Left lung (tissue), 10 donors: ENCODE results near the gene WDR18. TPM values are rescaled to one million over a fixed set of nuclear protein-coding genes. Genes with fewer than 3 reads are reported as not detected.

Source experiments
- ATAC-seq: fragments of 200-7000 bp; cut with Tn5 transposase; one replicate; pipeline ENCODE4 v1.9.1; 2020; ENCODE audit warnings: moderate library complexity
- DNase-seq, 4 donors: peaks; one replicate each; pipeline ENCODE4 v3.0.0-alpha.2; 2013 to 2020
- H3K27ac ChIP-seq, 2 donors: fragments of 200-600 bp; sonication (generic) in 1 of 2; one replicate each; pipeline versions ENCODE4 v1.5.0 to v1.8.0; 2020 to 2021
- H3K27me3 ChIP-seq, 2 donors: fragments of 200-600 bp; sonication (generic) in 1 of 2; one replicate each; pipeline versions ENCODE4 v1.5.0 to v1.8.0; 2020 to 2021
- H3K36me3 ChIP-seq, 2 donors: fragments of 200-600 bp; sonication (generic) in 1 of 2; one replicate each; pipeline versions ENCODE4 v1.5.0 to v1.8.0; 2020 to 2021
- H3K4me1 ChIP-seq, 2 donors: fragments of 200-600 bp; one replicate each; pipeline ENCODE4 v1.8.0; 2021
- H3K4me3 ChIP-seq, 2 donors: fragments of 200-600 bp; sonication (generic) in 1 of 2; one replicate each; pipeline versions ENCODE4 v1.5.0 to v1.8.0; 2020 to 2021; ENCODE audit warnings: mild to moderate bottlenecking in 1 of 2
- H3K9me3 ChIP-seq, 2 donors: fragments of 200-600 bp; sonication (generic) in 1 of 2; one replicate each; pipeline versions ENCODE4 v1.5.0 to v1.8.0; 2020 to 2021
- intact Hi-C, 2 donors: fragments of 100-400 bp; cut with DNase I; formaldehyde crosslinking; loops; one replicate each; pipeline versions ENCODE4 v1.11.2 to v1.14.2; 2022
- polyA plus RNA-seq, 6 donors: library from polyadenylated mRNA; unstranded; fragments of 120-200 nt; gene quantifications; one replicate each; pipeline ENCODE4 v1.2.1, GENCODE V29; 2013; ENCODE audit not compliant: insufficient read length in 6 of 6
- total RNA-seq, 2 donors: library from RNA; stranded (reverse); fragmentation: NEBNext Ultra II Directional; extraction: Animal tissue kit (Norgen Biotek cat#: 25700); gene quantifications; one replicate each; pipeline ENCODE4 v1.2.1, GENCODE V29; 2021
- TF ChIP-seq, protein P1 (sequence below), 2 donors: fragments of 200-600 bp; sonication (generic) in 1 of 2; IDR thresholded peaks; one replicate each; pipeline versions ENCODE4 v1.5.0 to v1.8.0; 2021; ENCODE audit warnings: antibody characterized with exemption in 2 of 2
- donor health status: DM: no; HTN: yes; CAD: no.
- donor health status: DM: no; HTN: no; CAD: no.

WDR18 gene
- total and polyA plus RNA-seq, 8 donors = 26.6 to 40.7 (median 35.4) TPM

DNA sequence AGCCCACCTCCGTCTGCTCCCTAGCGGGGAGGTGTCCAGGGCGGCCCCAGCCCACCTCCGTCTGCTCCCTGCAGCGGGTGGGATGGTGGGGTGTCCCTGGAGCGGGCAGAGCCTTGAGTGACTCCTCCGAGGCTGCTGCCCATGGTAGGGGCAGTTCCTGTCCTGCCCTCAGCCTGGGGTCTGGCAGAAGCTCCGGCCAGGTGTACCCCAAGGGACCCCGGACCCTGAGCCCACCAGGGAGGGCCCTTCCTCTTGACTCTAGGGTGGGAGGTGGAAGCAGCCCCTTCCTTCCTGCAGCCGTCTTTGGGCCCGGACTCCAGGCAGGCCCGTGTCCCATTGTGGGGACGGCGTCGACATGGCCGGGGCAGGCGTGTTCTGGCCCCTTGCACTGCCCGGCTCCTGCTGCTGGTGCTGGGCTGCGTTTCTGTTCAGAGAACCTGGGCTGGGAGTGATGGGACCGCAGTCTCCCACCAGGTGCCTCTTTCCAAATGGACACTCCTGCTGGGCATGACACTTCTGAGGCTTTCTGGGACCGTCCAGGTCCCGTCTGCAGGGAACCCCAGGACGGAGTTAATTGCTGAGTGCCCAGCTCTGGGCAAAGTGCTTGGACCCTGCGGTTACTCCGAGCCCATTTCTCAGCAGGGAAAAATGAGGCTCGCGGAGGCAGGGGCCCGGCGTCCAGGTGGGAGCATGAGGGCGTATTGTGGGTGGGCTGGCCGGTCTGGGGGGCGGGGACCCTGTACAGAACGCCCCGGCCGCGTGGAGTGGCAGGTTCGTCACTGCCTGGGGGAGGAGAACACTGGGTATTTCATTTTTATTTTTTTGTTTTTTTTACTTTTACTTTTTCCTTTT, 38.5 kb upstream of the WDR18 start:
- peaks cover 8 to 37% of the 10 kb centered on the region in 2 donors for H3K4me1 ChIP-seq
- no peak overlapping the region for H3K27ac ChIP-seq

DNA sequence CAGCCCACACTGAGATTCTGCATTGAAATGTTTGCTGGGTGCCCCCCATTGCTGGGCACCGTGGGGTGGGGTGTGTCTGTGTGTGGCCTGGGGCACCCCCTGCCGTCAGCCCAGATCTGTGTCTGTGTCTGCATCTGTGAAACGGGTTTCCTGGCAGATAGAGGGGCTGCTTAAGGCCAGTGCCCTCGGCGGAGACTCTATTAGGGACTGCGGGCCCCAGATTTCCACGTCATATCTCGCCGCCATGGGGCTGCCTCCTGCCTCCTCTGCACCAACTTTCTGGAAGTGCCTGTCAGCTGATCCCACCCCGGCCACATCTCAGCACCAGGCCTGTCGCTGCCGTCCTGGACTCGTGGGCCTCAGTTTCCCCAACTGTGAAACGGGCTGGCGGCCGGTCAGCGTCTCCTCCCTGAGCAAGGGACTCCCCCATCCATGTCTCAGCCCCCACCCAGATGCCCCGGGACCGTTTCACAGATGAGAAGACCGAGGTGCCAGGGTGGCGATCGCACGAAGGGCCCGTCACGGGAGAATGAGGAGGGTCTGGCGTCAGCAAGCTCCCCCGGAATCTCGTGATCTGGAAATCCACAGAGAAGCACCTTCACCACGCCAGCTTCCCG, 36.9 kb upstream of the WDR18 start:
- Histone ChIP-seq H3K9me3 (no peaks in the 10 kb centered on the region), H3K27ac (peak overlapping the region in 1 of 2 donors; percentile 33), H3K27me3 (no peaks in the 10 kb centered on the region), H3K4me3 (no peak overlapping the region), H3K36me3 (peaks cover 0 to 12% of the 10 kb centered on the region in 2 donors), H3K4me1 (peaks cover 0 to 31% of the 10 kb centered on the region in 2 donors)
- intact Hi-C loops = no loop called here
- ATAC-seq (no peak), DNase-seq (no peak)
- TF ChIP-seq, protein P1, sequence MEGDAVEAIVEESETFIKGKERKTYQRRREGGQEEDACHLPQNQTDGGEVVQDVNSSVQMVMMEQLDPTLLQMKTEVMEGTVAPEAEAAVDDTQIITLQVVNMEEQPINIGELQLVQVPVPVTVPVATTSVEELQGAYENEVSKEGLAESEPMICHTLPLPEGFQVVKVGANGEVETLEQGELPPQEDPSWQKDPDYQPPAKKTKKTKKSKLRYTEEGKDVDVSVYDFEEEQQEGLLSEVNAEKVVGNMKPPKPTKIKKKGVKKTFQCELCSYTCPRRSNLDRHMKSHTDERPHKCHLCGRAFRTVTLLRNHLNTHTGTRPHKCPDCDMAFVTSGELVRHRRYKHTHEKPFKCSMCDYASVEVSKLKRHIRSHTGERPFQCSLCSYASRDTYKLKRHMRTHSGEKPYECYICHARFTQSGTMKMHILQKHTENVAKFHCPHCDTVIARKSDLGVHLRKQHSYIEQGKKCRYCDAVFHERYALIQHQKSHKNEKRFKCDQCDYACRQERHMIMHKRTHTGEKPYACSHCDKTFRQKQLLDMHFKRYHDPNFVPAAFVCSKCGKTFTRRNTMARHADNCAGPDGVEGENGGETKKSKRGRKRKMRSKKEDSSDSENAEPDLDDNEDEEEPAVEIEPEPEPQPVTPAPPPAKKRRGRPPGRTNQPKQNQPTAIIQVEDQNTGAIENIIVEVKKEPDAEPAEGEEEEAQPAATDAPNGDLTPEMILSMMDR (IDR thresholded peaks at IDR 0.05) = no peak

More for the DNA sequence above, 38.5 kb upstream of the WDR18 start:
- Histone ChIP-seq H3K9me3 (no peaks in the 10 kb centered on the region), H3K36me3 (peaks cover 0 to 13% of the 10 kb centered on the region in 2 donors), H3K4me3 (no peak overlapping the region), H3K27me3 (no peaks in the 10 kb centered on the region)
- DNase-seq (no peak), ATAC-seq (no peak)
- intact Hi-C loops = no loop called here
- TF ChIP-seq, protein P1 (IDR thresholded peaks at IDR 0.05) = no peak

DNA sequence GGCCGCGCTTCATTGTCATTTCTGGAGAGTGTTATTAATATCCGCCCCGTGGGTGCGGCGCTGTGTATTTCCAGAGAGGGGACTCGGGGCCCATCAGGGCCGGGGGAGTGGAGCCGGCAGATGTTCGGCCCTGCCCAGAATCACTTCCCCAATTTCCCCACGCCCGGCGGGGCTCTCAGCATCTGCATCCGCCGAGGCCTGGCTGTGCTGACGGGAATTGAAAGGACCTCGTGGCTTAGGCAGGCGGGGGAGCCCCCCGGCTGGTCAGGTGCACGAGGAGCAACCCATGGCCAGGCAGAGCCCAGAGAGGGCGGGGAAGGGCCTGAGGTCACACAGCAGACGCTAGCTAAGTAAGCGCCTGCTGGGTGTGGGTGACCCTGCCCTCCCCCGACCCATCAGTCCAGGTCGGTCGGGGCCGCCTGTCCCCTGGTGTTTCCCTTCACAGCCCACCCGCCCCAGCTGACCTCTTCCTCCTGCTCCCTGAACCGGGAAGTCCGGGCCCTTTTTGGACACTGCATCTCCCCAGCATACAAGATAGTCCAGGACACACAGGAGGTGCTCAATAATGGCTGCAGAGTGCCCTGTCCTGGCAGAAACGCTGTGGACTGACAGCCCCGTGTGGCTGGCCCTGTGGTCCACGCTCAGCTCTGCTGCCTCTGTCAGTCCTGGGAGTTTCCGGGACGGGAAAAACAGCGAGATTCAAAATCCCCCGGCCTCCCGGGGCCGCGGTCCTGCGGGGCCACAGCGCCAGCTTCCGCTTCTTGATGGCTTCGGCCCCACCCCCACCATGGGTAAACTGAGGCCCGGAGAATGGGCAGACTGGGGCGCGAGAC, 36.2 kb upstream of the WDR18 start:
- Histone ChIP-seq H3K27me3 (no peaks in the 10 kb centered on the region), H3K9me3 (no peaks in the 10 kb centered on the region), H3K4me1 (peaks cover 6 to 33% of the 10 kb centered on the region in 2 donors), H3K36me3 (peaks cover 0 to 4% of the 10 kb centered on the region in 2 donors), H3K4me3 (no peak overlapping the region), H3K27ac (peak overlapping the region in 1 of 2 donors; percentile 33)
- peak; percentile 65 for ATAC-seq
- TF ChIP-seq, protein P1 (IDR thresholded peaks at IDR 0.05) = no peak
- DNase-seq = peak in 2 of 4 donors; percentile 85 to 91
- intact Hi-C loops = no loop called here

DNA sequence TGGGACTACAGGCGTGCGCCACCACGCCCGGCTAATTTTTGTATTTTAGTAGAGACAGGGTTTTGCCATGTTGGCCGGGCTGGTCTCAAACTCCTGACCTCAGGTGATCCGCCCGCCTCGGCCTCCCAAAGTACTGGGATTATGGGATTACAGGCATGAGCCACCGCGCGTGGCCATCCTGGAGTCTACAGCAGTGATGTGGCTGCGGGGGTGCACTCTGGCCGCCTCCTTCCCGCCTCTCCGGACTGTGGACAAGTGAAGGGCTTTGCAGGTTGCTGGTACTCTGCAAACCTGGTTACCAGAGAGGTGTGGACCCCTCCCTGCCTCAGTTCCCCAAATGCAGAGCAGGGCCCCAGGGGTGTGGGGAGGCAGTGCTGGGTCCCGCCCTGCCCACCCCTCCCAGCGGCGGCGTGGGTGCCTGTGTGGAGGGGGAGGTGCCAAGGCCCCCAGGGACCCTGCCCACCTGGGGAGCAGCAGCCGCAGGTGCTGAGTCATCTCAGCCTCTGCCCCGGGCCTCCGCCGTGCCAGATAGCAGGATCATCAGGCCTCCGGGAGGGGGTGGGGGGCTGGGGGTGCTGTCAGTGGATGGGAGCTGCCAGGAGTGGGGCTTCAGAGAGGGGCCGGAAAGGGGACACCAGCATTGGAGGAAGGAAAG, 35.2 kb upstream of the WDR18 start:
- DNase-seq (peak in 1 of 4 donors; percentile 61), ATAC-seq (no peak)
- TF ChIP-seq, protein P1 (IDR thresholded peaks at IDR 0.05) = no peak
- no peak overlapping the region for H3K4me3 ChIP-seq
- peaks cover 0 to 4% of the 10 kb centered on the region in 2 donors for H3K36me3 ChIP-seq
- intact Hi-C loops = no loop called here
- H3K27me3 ChIP-seq = no peaks in the 10 kb centered on the region
- H3K9me3 ChIP-seq = no peaks in the 10 kb centered on the region
- peaks cover 11 to 43% of the 10 kb centered on the region in 2 donors for H3K4me1 ChIP-seq
- no peak overlapping the region for H3K27ac ChIP-seq
